Measurements from ENCODE around the gene TSPAN6.

The TSPAN6 gene

DNA sequence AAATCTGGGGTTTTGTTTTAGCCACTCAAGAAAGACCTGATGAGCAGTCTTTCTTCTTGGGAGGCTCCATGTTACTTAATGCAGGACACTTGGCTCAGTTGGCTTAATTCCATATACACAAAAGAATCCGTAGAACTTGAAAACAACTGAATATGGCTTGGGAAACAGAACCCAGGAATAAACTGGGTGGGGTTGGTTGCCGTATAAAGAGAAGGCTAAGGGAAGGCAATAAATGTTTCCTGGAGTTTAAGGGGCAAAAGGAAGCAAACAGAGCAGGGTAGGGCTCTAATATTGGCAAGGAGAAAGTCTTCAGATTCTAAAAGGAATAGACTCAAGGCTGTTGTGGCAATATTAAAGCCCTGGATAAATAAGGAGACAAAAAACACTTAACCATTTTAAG is 43.5 kb downstream of the TSPAN6 start:
- Histone ChIP-seq H3K27me3 (replicated peaks; ENCODE audit: control insufficient read depth, insufficient read depth, low read length, poor library complexity, severe bottlenecking) (no peaks in the 10 kb centered on the region), H3K36me3 (ENCODE audit: control insufficient read depth, insufficient read depth, low read length) (no peaks in the 10 kb centered on the region), H3K27ac (ENCODE audit: insufficient read depth, low read length, poor library complexity, severe bottlenecking) (no peak overlapping the region), H3K4me3 (ENCODE audit: insufficient read depth, low read depth, low read length, poor library complexity, severe bottlenecking) (no peak overlapping the region), H3K9me3 (ENCODE audit: control insufficient read depth, low read length) (no peaks in the 10 kb centered on the region), H3K4me1 (ENCODE audit: control insufficient read depth, insufficient read depth, low read length, poor library complexity, severe bottlenecking) (no peaks in the 10 kb centered on the region)
- DNase-seq: no peak

DNA sequence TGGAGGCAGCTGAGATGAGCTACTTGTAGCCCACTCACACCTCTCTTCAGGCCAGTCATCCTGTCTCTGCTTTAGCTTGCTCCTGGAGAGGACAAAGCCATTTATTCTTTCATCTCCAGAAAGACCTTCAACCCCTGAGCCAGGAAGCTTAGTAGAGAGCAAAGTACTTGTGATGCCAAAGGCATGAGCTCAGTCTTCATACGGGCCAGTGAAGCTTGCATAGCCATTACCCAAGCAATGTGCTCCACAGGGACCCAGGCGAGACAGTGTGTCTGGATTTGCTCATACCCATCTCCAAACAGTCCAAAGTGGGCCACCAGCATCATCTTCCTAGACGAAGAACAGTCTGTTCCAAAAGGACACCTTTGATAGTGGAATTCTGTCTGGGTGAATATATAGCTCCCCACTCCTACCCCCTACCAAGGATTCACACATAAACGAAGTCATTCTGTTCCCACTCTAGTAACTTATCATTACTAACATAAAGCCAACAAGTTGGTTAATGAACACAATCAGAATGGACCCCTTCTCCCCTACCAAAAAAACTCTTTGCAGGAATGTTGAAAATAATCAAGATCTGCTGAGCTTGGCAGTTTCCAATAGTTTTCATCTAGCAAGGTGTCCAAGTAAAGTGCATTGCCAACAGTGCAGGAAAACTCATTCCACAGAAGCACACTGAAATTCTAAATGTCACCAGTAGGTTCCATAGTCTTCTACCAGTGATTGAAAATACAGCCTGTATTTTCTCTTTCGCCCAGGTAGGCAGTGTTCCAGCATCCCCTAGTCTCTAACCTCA is 45.2 kb downstream of the TSPAN6 start:
- Histone ChIP-seq H3K27me3 (replicated peaks; ENCODE audit: control insufficient read depth, insufficient read depth, low read length, poor library complexity, severe bottlenecking) (no peaks in the 10 kb centered on the region), H3K9me3 (ENCODE audit: control insufficient read depth, low read length) (no peaks in the 10 kb centered on the region), H3K27ac (ENCODE audit: insufficient read depth, low read length, poor library complexity, severe bottlenecking) (no peak overlapping the region), H3K4me1 (ENCODE audit: control insufficient read depth, insufficient read depth, low read length, poor library complexity, severe bottlenecking) (no peaks in the 10 kb centered on the region), H3K36me3 (ENCODE audit: control insufficient read depth, insufficient read depth, low read length) (no peaks in the 10 kb centered on the region), H3K4me3 (ENCODE audit: insufficient read depth, low read depth, low read length, poor library complexity, severe bottlenecking) (no peak overlapping the region)
- DNase-seq: no peak

DNA sequence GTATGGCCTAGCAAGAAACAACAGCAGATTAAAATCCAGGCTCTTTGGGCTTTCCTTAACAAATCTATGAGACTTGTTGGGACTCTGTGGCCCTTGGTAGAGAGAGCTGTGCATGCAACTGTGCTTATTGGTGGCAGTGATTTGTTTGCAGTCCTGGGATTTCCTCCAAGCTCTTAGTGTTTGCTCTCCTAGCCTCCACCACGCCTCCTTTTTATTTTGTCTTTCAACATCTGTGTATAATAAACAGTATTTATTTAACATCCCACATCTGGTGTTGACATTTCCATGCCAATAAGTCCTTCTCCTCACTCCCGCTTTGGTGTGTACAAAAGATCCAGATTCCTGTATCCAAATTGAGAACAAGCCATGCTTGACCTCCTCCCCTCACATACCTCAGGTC is 48.7 kb downstream of the TSPAN6 start:
- Histone ChIP-seq H3K36me3 (ENCODE audit: control insufficient read depth, insufficient read depth, low read length) (no peaks in the 10 kb centered on the region), H3K27ac (ENCODE audit: insufficient read depth, low read length, poor library complexity, severe bottlenecking) (no peak overlapping the region)
- no peak for DNase-seq

DNA sequence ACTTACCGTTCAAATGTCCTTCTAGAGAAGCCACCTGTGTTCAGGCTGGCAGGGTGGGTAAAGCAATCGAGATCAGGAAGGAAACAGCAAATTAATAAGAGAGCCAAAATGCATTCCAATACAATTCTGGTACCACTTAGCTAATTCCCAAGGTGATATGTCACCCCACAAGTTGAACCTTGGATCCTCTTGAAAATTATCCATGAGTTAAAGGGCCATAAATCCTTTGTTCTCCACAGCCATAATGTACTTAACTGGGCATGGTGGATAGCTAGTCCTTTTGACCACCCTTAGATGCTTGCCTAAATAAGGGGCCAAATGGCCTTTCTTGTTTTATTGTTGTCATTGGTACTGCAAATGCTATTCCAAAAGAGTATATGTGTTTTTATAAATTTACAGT is 49.9 kb downstream of the TSPAN6 start:
- DNase-seq: no peak
- no peaks in the 10 kb centered on the region for H3K9me3 ChIP-seq (ENCODE audit: control insufficient read depth, low read length)
- H3K4me3 ChIP-seq (ENCODE audit: insufficient read depth, low read depth, low read length, poor library complexity, severe bottlenecking): no peak overlapping the region
- no peaks in the 10 kb centered on the region for H3K36me3 ChIP-seq (ENCODE audit: control insufficient read depth, insufficient read depth, low read length)
- no peak overlapping the region for H3K27ac ChIP-seq (ENCODE audit: insufficient read depth, low read length, poor library complexity, severe bottlenecking)
- H3K27me3 ChIP-seq (replicated peaks; ENCODE audit: control insufficient read depth, insufficient read depth, low read length, poor library complexity, severe bottlenecking): no peaks in the 10 kb centered on the region
- H3K4me1 ChIP-seq (ENCODE audit: control insufficient read depth, insufficient read depth, low read length, poor library complexity, severe bottlenecking): no peaks in the 10 kb centered on the region

More for the DNA sequence above, 48.7 kb downstream of the TSPAN6 start:
- Histone ChIP-seq H3K4me3 (ENCODE audit: insufficient read depth, low read depth, low read length, poor library complexity, severe bottlenecking) (no peak overlapping the region), H3K4me1 (ENCODE audit: control insufficient read depth, insufficient read depth, low read length, poor library complexity, severe bottlenecking) (no peaks in the 10 kb centered on the region), H3K27me3 (replicated peaks; ENCODE audit: control insufficient read depth, insufficient read depth, low read length, poor library complexity, severe bottlenecking) (no peaks in the 10 kb centered on the region), H3K9me3 (ENCODE audit: control insufficient read depth, low read length) (no peaks in the 10 kb centered on the region)

DNA sequence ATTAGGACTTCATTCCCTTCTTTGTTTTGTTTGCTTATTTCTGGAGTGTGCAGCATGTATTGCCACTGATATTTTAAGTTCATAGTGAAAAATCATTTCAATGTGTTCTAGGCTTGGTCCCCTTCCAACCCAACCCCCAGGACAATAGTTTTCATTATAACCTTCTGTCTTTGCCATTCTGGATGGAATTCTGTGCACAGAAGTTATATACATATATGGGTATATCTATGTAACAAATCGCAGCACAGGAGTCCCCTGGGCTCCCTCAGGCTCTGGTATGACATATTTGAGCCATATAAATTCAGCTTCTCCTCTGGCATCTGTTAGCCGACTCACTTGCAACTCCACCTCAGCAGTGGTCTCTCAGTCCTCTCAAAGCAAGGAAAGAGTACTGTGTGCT is 52.0 kb downstream of the TSPAN6 start, which contains the start of gene TNMD:
Gene TNMD (plus strand): TSS at position 326 of the 400 bp plus-strand sequence. CDS start 83 bp downstream, outside the sequence.
- no peak for DNase-seq
- H3K27me3 ChIP-seq (replicated peaks; ENCODE audit: control insufficient read depth, insufficient read depth, low read length, poor library complexity, severe bottlenecking): no peaks in the 10 kb centered on the region

More for the DNA sequence above, 52.0 kb downstream of the TSPAN6 start, which contains the start of gene TNMD:
- H3K9me3 ChIP-seq (ENCODE audit: control insufficient read depth, low read length): no peaks in the 10 kb centered on the region
- no peaks in the 10 kb centered on the region for H3K36me3 ChIP-seq (ENCODE audit: control insufficient read depth, insufficient read depth, low read length)
- H3K4me1 ChIP-seq (ENCODE audit: control insufficient read depth, insufficient read depth, low read length, poor library complexity, severe bottlenecking): no peaks in the 10 kb centered on the region
- no peak within 1 kb of the TSS for H3K4me3 ChIP-seq (ENCODE audit: insufficient read depth, low read depth, low read length, poor library complexity, severe bottlenecking)
- no peak within 1 kb of the TSS for H3K27ac ChIP-seq (ENCODE audit: insufficient read depth, low read length, poor library complexity, severe bottlenecking)

Measured in effector memory CD4-positive, alpha-beta T cell (primary cell).